ENCODE data around the gene ZCCHC24.

The ZCCHC24 gene

DNA sequence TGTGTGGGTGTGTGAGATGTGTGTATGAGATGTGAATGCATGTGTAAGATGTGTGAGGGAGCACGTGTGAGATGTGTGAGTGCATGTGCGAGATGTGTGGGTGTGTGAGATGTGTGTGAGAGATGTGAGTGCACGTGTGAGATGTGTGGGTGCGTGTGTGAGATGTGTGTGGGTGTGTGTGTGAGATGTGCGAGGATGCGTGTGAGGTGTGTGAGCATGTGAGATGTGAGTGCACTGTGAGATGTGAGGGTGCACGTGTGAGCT, 67.1 kb downstream of the ZCCHC24 start:
- Histone ChIP-seq H3K9me3 (ENCODE audit: control insufficient read depth, low read length) (no peaks in the 10 kb centered on the region), H3K4me3 (ENCODE audit: insufficient read depth in 1 of 2, low read depth in 1 of 2, low read length in 2 of 2) (no peak overlapping the region), H2BK12ac (ENCODE audit: low read length in 2 of 2) (peak overlapping the region in 1 of 2 experiments; percentile 64), H3K14ac (ENCODE audit: low read length in 2 of 2) (peak overlapping the region in 1 of 2 experiments; percentile 94), H3K23ac (ENCODE audit: low read length in 2 of 2) (no peak overlapping the region), H3K4me1 (ENCODE audit: control insufficient read depth, insufficient read depth, low read depth, low read length) (peaks cover 52% of the 10 kb centered on the region), H2AK5ac (ENCODE audit: low read length, severe bottlenecking) (no peak overlapping the region), H4K8ac (ENCODE audit: low read length) (no peak overlapping the region), H4K91ac (ENCODE audit: low read length) (peak overlapping the region; percentile 59), H2AFZ (ENCODE audit: low read depth, low read length) (no peak overlapping the region), H3K4ac (ENCODE audit: low read depth in 1 of 2, low read length in 2 of 2) (no peak overlapping the region), H2BK5ac (ENCODE audit: low read depth, low read length, poor library complexity, severe bottlenecking) (no peak overlapping the region), H3K18ac (ENCODE audit: low read depth in 1 of 2, low read length in 2 of 2) (peak overlapping the region in 1 of 2 experiments; percentile 23), H2BK15ac (ENCODE audit: low read depth, poor library complexity, severe bottlenecking) (no peak overlapping the region), H3K9ac (ENCODE audit: low read length) (no peak overlapping the region), H3K36me3 (ENCODE audit: control insufficient read depth in 1 of 2, insufficient read depth in 2 of 2, low read depth in 1 of 2, low read length in 2 of 2) (peaks cover 0 to 10% of the 10 kb centered on the region in 2 experiments), H3K79me1 (replicated peaks; ENCODE audit: low read length, poor library complexity, severe bottlenecking) (no peaks in the 10 kb centered on the region), H2BK120ac (ENCODE audit: low read depth, low read length) (no peak overlapping the region), H3K4me2 (ENCODE audit: low read length, poor library complexity, severe bottlenecking) (no peak overlapping the region), H3K27ac (ENCODE audit: low read length, poor library complexity, severe bottlenecking) (no peak overlapping the region), H3K27me3 (ENCODE audit: control insufficient read depth in 1 of 2, insufficient read depth in 1 of 2, low read length in 2 of 2) (no peaks in the 10 kb centered on the region)
- no peak for DNase-seq
- 93% methylated on average over 7 of the region's 7 CpGs for WGBS

DNA sequence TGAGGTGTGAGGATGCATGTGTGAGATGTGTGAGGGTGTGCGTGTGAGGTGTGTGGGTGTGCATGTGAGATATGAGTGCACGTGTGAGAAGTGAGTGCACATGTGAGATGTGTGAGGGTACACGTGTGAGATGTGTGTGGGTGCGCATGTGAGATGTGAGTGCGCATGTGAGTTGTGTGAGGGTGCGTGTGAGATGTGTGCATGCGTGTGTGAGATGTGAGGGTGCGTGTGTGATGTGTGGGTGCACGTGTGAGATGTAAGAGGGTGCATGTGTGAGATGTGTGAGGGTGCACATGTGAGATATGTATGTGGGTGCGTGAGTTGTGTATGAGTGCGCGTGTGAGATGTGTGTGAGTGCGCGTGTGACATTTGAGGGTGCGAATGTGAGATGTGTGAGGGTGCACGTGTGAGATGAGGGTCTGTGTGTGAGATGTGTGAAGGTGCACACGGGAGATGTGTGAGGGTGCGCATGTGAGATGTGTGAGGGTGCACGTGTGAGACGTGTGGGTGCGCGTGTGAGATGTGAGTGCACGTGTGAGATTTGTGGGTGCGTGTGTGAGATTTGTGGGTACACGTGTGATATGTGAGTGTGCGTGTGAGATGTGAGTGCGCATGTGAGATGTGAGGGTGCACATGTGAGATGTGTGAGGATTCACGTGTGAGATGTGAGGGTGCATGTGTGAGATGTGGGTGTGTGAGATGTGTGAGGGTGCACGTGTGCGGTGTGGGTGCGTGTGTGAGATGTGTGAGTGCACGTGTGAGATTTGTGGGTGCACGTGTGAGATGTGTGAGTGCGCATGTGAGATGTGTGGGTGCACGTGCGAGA, 67.7 kb downstream of the ZCCHC24 start:
- no peak for DNase-seq
- 94% methylated on average over 36 of the region's 36 CpGs for WGBS
- H3K18ac ChIP-seq (ENCODE audit: low read depth in 1 of 2, low read length in 2 of 2): peak overlapping the region in 1 of 2 experiments; percentile 30

DNA sequence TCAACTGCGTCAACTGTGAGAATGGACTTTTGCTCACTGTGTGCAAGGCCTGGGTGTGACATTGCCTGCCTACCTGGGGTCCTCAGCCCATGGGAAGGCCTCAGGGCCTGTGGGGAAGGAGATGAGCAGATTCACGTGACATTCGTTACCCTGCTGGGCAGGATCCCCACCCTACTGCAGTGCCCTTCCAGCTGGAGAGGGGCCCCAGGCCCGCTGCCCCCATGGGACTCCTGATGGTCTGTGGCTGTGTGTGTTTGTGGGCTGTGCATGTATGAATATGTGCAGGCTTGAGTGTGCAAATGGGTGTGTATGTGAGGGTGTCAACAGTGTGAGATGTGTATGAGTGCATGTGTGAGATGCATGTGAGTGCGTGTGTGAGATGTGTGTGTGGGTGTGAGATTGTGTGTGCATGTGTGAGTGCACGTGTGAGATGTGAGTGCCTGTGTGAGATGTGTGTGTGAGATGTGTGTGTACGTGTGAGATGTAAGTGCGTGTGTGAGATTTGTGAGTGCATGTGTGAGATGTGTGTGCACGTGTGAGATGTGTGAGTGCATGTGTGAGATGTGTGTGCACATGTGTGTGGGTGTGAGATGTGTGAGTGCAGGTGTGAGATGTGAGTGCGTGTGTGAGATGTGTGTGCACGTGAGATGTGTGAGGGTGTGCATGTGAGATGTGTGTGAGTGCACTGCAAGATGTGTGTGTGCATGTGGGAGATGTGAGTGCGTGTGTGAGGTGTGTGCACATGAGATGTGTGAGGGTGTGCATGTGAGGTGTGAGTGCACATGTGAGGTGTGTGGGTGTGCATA, 68.5 kb downstream of the ZCCHC24 start:
- Histone ChIP-seq H3K14ac (ENCODE audit: low read length in 2 of 2) (peak overlapping the region in 1 of 2 experiments; percentile 62), H2BK15ac (ENCODE audit: low read depth, poor library complexity, severe bottlenecking) (no peak overlapping the region), H3K4me2 (ENCODE audit: low read length, poor library complexity, severe bottlenecking) (no peak overlapping the region), H3K27me3 (ENCODE audit: control insufficient read depth in 1 of 2, insufficient read depth in 1 of 2, low read length in 2 of 2) (no peaks in the 10 kb centered on the region), H3K18ac (ENCODE audit: low read depth in 1 of 2, low read length in 2 of 2) (peak overlapping the region in 1 of 2 experiments; percentile 30), H3K4me1 (ENCODE audit: control insufficient read depth, insufficient read depth, low read depth, low read length) (peaks cover 44% of the 10 kb centered on the region), H3K9ac (ENCODE audit: low read length) (no peak overlapping the region), H3K23ac (ENCODE audit: low read length in 2 of 2) (no peak overlapping the region), H2AFZ (ENCODE audit: low read depth, low read length) (no peak overlapping the region), H3K4ac (ENCODE audit: low read depth in 1 of 2, low read length in 2 of 2) (no peak overlapping the region), H2AK5ac (ENCODE audit: low read length, severe bottlenecking) (peak overlapping the region; percentile 18), H3K9me3 (ENCODE audit: control insufficient read depth, low read length) (no peaks in the 10 kb centered on the region), H3K27ac (ENCODE audit: low read length, poor library complexity, severe bottlenecking) (no peak overlapping the region), H2BK120ac (ENCODE audit: low read depth, low read length) (no peak overlapping the region), H3K36me3 (ENCODE audit: control insufficient read depth in 1 of 2, insufficient read depth in 2 of 2, low read depth in 1 of 2, low read length in 2 of 2) (peaks cover 0 to 5% of the 10 kb centered on the region in 2 experiments), H2BK12ac (ENCODE audit: low read length in 2 of 2) (peak overlapping the region in 1 of 2 experiments; percentile 12), H4K8ac (ENCODE audit: low read length) (no peak overlapping the region), H3K79me1 (replicated peaks; ENCODE audit: low read length, poor library complexity, severe bottlenecking) (no peaks in the 10 kb centered on the region), H2BK5ac (ENCODE audit: low read depth, low read length, poor library complexity, severe bottlenecking) (no peak overlapping the region), H4K91ac (ENCODE audit: low read length) (peak overlapping the region; percentile 55), H3K4me3 (ENCODE audit: insufficient read depth in 1 of 2, low read depth in 1 of 2, low read length in 2 of 2) (no peak overlapping the region)
- 87% methylated on average over 12 of the region's 12 CpGs for WGBS
- DNase-seq: no peak

More for the DNA sequence above, 67.7 kb downstream of the ZCCHC24 start:
- no peak overlapping the region for H3K23ac ChIP-seq (ENCODE audit: low read length in 2 of 2)
- H3K9ac ChIP-seq (ENCODE audit: low read length): no peak overlapping the region
- no peak overlapping the region for H3K4ac ChIP-seq (ENCODE audit: low read depth in 1 of 2, low read length in 2 of 2)
- H3K4me2 ChIP-seq (ENCODE audit: low read length, poor library complexity, severe bottlenecking): no peak overlapping the region
- no peak overlapping the region for H2BK15ac ChIP-seq (ENCODE audit: low read depth, poor library complexity, severe bottlenecking)
- H3K14ac ChIP-seq (ENCODE audit: low read length in 2 of 2): peak overlapping the region in 1 of 2 experiments; percentile 80
- no peak overlapping the region for H4K8ac ChIP-seq (ENCODE audit: low read length)
- no peak overlapping the region for H2BK5ac ChIP-seq (ENCODE audit: low read depth, low read length, poor library complexity, severe bottlenecking)
- no peaks in the 10 kb centered on the region for H3K27me3 ChIP-seq (ENCODE audit: control insufficient read depth in 1 of 2, insufficient read depth in 1 of 2, low read length in 2 of 2)
- no peak overlapping the region for H2BK120ac ChIP-seq (ENCODE audit: low read depth, low read length)
- H3K79me1 ChIP-seq (replicated peaks; ENCODE audit: low read length, poor library complexity, severe bottlenecking): no peaks in the 10 kb centered on the region
- no peaks in the 10 kb centered on the region for H3K9me3 ChIP-seq (ENCODE audit: control insufficient read depth, low read length)
- H2BK12ac ChIP-seq (ENCODE audit: low read length in 2 of 2): peak overlapping the region in 1 of 2 experiments; percentile 48
- H2AFZ ChIP-seq (ENCODE audit: low read depth, low read length): no peak overlapping the region
- peak overlapping the region; percentile 55 for H4K91ac ChIP-seq (ENCODE audit: low read length)
- peaks cover 0 to 10% of the 10 kb centered on the region in 2 experiments for H3K36me3 ChIP-seq (ENCODE audit: control insufficient read depth in 1 of 2, insufficient read depth in 2 of 2, low read depth in 1 of 2, low read length in 2 of 2)
- no peak overlapping the region for H3K4me3 ChIP-seq (ENCODE audit: insufficient read depth in 1 of 2, low read depth in 1 of 2, low read length in 2 of 2)
- H2AK5ac ChIP-seq (ENCODE audit: low read length, severe bottlenecking): no peak overlapping the region
- H3K27ac ChIP-seq (ENCODE audit: low read length, poor library complexity, severe bottlenecking): no peak overlapping the region
- H3K4me1 ChIP-seq (ENCODE audit: control insufficient read depth, insufficient read depth, low read depth, low read length): peaks cover 52% of the 10 kb centered on the region

DNA sequence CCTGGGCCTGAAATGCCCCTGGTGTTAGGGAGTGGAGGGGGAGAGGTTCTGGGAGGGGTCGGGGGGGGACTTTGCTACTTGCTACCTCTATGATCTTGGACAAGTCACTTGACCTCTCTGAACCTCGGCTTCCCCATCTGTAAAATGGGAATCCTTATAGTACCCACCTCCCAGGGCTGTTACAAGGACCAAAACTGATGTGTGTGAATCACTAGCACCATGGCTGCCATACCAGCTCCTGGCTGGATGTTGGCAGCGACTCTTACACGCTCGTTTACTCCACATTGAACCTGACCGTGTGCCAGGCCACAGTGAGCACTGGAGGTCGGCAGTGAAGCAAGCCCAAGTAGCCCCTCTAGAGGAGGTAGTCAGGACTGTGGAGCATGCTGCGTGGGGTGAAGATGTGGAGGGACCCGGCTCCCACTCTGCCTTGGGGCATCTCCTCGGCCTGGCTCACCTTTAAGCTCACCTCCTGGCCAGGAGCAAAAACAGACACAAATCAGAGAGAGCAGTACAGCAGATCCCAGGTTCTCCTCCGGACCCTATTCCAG, 69.3 kb downstream of the ZCCHC24 start:
- no peaks in the 10 kb centered on the region for H3K27me3 ChIP-seq (ENCODE audit: control insufficient read depth in 1 of 2, insufficient read depth in 1 of 2, low read length in 2 of 2)
- no peaks in the 10 kb centered on the region for H3K9me3 ChIP-seq (ENCODE audit: control insufficient read depth, low read length)
- no peak overlapping the region for H3K4me3 ChIP-seq (ENCODE audit: insufficient read depth in 1 of 2, low read depth in 1 of 2, low read length in 2 of 2)
- no peak overlapping the region for H2BK5ac ChIP-seq (ENCODE audit: low read depth, low read length, poor library complexity, severe bottlenecking)
- no peak overlapping the region for H2BK120ac ChIP-seq (ENCODE audit: low read depth, low read length)
- H3K27ac ChIP-seq (ENCODE audit: low read length, poor library complexity, severe bottlenecking): no peak overlapping the region
- H3K36me3 ChIP-seq (ENCODE audit: control insufficient read depth in 1 of 2, insufficient read depth in 2 of 2, low read depth in 1 of 2, low read length in 2 of 2): peaks cover 0 to 5% of the 10 kb centered on the region in 2 experiments
- peak overlapping the region in 1 of 2 experiments; percentile 55 for H3K4ac ChIP-seq (ENCODE audit: low read depth in 1 of 2, low read length in 2 of 2)
- H2BK15ac ChIP-seq (ENCODE audit: low read depth, poor library complexity, severe bottlenecking): peak overlapping the region; percentile 100
- peak overlapping the region in 1 of 2 experiments; percentile 89 for H2BK12ac ChIP-seq (ENCODE audit: low read length in 2 of 2)
- H4K91ac ChIP-seq (ENCODE audit: low read length): peak overlapping the region; percentile 93
- peak overlapping the region; percentile 29 for H2AFZ ChIP-seq (ENCODE audit: low read depth, low read length)
- peak overlapping the region in 1 of 2 experiments; percentile 86 for H3K14ac ChIP-seq (ENCODE audit: low read length in 2 of 2)
- H3K4me1 ChIP-seq (ENCODE audit: control insufficient read depth, insufficient read depth, low read depth, low read length): peaks cover 38% of the 10 kb centered on the region
- 85% methylated on average over 10 of the region's 11 CpGs for WGBS
- peak overlapping the region; percentile 88 to 93 for H3K18ac ChIP-seq (ENCODE audit: low read depth in 1 of 2, low read length in 2 of 2)
- no peak overlapping the region for H3K4me2 ChIP-seq (ENCODE audit: low read length, poor library complexity, severe bottlenecking)
- H4K8ac ChIP-seq (ENCODE audit: low read length): peak overlapping the region; percentile 99
- H2AK5ac ChIP-seq (ENCODE audit: low read length, severe bottlenecking): peak overlapping the region; percentile 19
- H3K79me1 ChIP-seq (replicated peaks; ENCODE audit: low read length, poor library complexity, severe bottlenecking): no peaks in the 10 kb centered on the region
- no peak overlapping the region for H3K23ac ChIP-seq (ENCODE audit: low read length in 2 of 2)
- H3K9ac ChIP-seq (ENCODE audit: low read length): peak overlapping the region; percentile 25
- DNase-seq: no peak
